IMR-90 (cell line): ENCODE data around the gene NR2C2. TPM values are rescaled to one million over a fixed set of nuclear protein-coding genes. Genes with fewer than 3 reads are reported as not detected.

Experiments used
- ATAC-seq: fragments of 200-7000 bp; cut with Tn5 transposase; 2 replicates; pipeline ENCODE4 v1.9.1; 2020; ENCODE audit warnings: low read depth, mild to moderate bottlenecking, moderate library complexity
- BruUV-seq: library from RNA; stranded (reverse); fragments of 400-500 nt; replicated peaks from 2 replicates; lab custom pipeline; 2021; lab: Mats Ljungman, UMichigan
- CTCF ChIA-PET: fragments of 300-600 bp; formaldehyde crosslinking; extraction: SDS; loops from one replicate; lab custom pipeline; 2021; ENCODE audit warnings: antibody characterized with exemption; lab: Yijun Ruan, JAX
- POLR2A ChIA-PET: fragments of 300-600 bp; sonication (Branson Sonifier 250); formaldehyde crosslinking; loops from one replicate; lab custom pipeline; 2022; ENCODE audit warnings: antibody characterized with exemption; ENCODE audit not compliant: unreplicated experiment; lab: Charles Lee
- DNase-seq: peaks from one replicate; pipeline ENCODE4 v3.0.0; 2013
- H2AFZ ChIP-seq: replicated peaks from 2 replicates; pipeline ENCODE3; 2013; ENCODE audit warnings: low read length, mild to moderate bottlenecking; ENCODE audit not compliant: poor library complexity
- H2AK5ac ChIP-seq: 2 replicates; pipeline ENCODE4 v1.6.1; 2013; ENCODE audit warnings: low read depth, low read length, inconsistent platforms
- H2AK9ac ChIP-seq: replicated peaks from 2 replicates; pipeline ENCODE3; 2013; ENCODE audit warnings: mild to moderate bottlenecking, low read depth, low read length, moderate library complexity; ENCODE audit not compliant: poor library complexity
- H2BK120ac ChIP-seq: 2 replicates; pipeline ENCODE4 v1.6.1; 2013; ENCODE audit warnings: low read depth, low read length, inconsistent platforms
- H2BK15ac ChIP-seq: 3 replicates; pipeline ENCODE4 v1.6.1; 2013; ENCODE audit warnings: low read depth, low read length, inconsistent platforms
- H2BK20ac ChIP-seq: 2 replicates; pipeline ENCODE4 v1.6.1; 2013; ENCODE audit warnings: low read depth, mild to moderate bottlenecking, inconsistent platforms, low read length, moderate library complexity
- H2BK5ac ChIP-seq: 2 replicates; pipeline ENCODE4 v1.6.1; 2013; ENCODE audit warnings: mild to moderate bottlenecking, low read depth, low read length, inconsistent platforms; ENCODE audit not compliant: poor library complexity, severe bottlenecking
- H3K14ac ChIP-seq: replicated peaks from 2 replicates; pipeline ENCODE4 v1.6.1; 2013; ENCODE audit warnings: low read depth, low read length, inconsistent platforms
- H3K18ac ChIP-seq: 2 replicates; pipeline ENCODE4 v1.6.1; 2013; ENCODE audit warnings: low read depth, low read length, control low read depth
- H3K23ac ChIP-seq: 2 replicates; pipeline ENCODE4 v1.6.1; 2013; ENCODE audit warnings: low read depth, low read length, inconsistent platforms
- H3K27ac ChIP-seq: 2 replicates; pipeline ENCODE4 v1.5.1; 2013; ENCODE audit warnings: mild to moderate bottlenecking, control low read depth, low read length; ENCODE audit not compliant: insufficient read depth
- H3K27me3 ChIP-seq: 2 replicates; pipeline ENCODE4 v1.6.1; 2013; ENCODE audit warnings: low read length; ENCODE audit not compliant: control insufficient read depth, insufficient read depth
- H3K36me3 ChIP-seq: 2 replicates; pipeline ENCODE4 v1.6.1; 2013; ENCODE audit warnings: low read length, mixed read lengths; ENCODE audit not compliant: control insufficient read depth, insufficient read depth
- H3K4ac ChIP-seq: 2 replicates; pipeline ENCODE4 v1.6.1; 2013; ENCODE audit warnings: low read depth, low read length, inconsistent platforms
- H3K4me1 ChIP-seq: 2 replicates; pipeline ENCODE4 v1.6.1; 2013; ENCODE audit warnings: low read length, mixed read lengths; ENCODE audit not compliant: control insufficient read depth, insufficient read depth
- H3K4me2 ChIP-seq: 2 replicates; pipeline ENCODE4 v1.6.1; 2013; ENCODE audit warnings: low read depth, mild to moderate bottlenecking, control low read depth, low read length, moderate library complexity
- H3K4me3 ChIP-seq: 2 replicates; pipeline ENCODE4 v1.5.1; 2013; ENCODE audit warnings: low read depth, mild to moderate bottlenecking, control low read depth, low read length, moderate library complexity; ENCODE audit not compliant: insufficient read depth
- H3K56ac ChIP-seq: 2 replicates; pipeline ENCODE4 v1.6.1; 2013; ENCODE audit warnings: low read length, inconsistent platforms; ENCODE audit not compliant: insufficient read depth; ENCODE audit errors: extremely low read depth
- H3K79me1 ChIP-seq, 2 experiments: 2 replicates each; pipeline ENCODE4 v1.6.1; 2013; ENCODE audit warnings: low read length in 2 of 2, inconsistent platforms in 1 of 2, low read depth in 1 of 2
- H3K9ac ChIP-seq: 2 replicates; pipeline ENCODE4 v1.6.1; 2013; ENCODE audit warnings: low read depth, low read length, control low read depth
- H3K9me1 ChIP-seq: 2 replicates; pipeline ENCODE4 v1.6.1; 2013; ENCODE audit warnings: low read length, inconsistent platforms; ENCODE audit not compliant: insufficient read depth
- H3K9me3 ChIP-seq: 2 replicates; pipeline ENCODE4 v1.6.1; 2013; ENCODE audit warnings: low read length; ENCODE audit not compliant: control insufficient read depth, insufficient read depth
- H4K20me1 ChIP-seq: 2 replicates; pipeline ENCODE4 v1.6.1; 2013; ENCODE audit warnings: low read length, inconsistent platforms; ENCODE audit not compliant: insufficient read depth
- H4K5ac ChIP-seq: 2 replicates; pipeline ENCODE4 v1.6.1; 2013; ENCODE audit warnings: mild to moderate bottlenecking, low read depth, low read length, control low read depth
- H4K8ac ChIP-seq, 2 experiments: 2 replicates each; pipeline ENCODE4 v1.6.1; 2013; ENCODE audit warnings: low read depth in 2 of 2, low read length in 2 of 2, control low read depth in 1 of 2, inconsistent platforms in 1 of 2
- H4K91ac ChIP-seq: 2 replicates; pipeline ENCODE4 v1.6.1; 2013; ENCODE audit warnings: low read depth, low read length, inconsistent platforms; ENCODE audit not compliant: insufficient read depth
- CHD1 ChIP-seq: IDR thresholded peaks from 2 replicates; pipeline ENCODE4 v1.6.1; 2012; ENCODE audit warnings: low read depth, low read length, improper control_type of control experiment
- CTCF ChIP-seq: conservative IDR thresholded peaks from 2 replicates; pipeline ENCODE4 v1.5.1; 2012; ENCODE audit warnings: mild to moderate bottlenecking, low read depth, low read length, improper control_type of control experiment
- MAZ ChIP-seq: IDR thresholded peaks from 2 replicates; pipeline ENCODE4 v1.6.1; 2012; ENCODE audit warnings: low read depth, mild to moderate bottlenecking, low read length, improper control_type of control experiment, moderate library complexity, borderline replicate concordance
- MXI1 ChIP-seq: IDR thresholded peaks from 2 replicates; pipeline ENCODE4 v1.6.1; 2012; ENCODE audit warnings: low read depth, mild to moderate bottlenecking, low read length, moderate library complexity, borderline replicate concordance
- NFE2L2 ChIP-seq: fragments of 150-350 bp; IDR thresholded peaks from 2 replicates; pipeline ENCODE4 v1.6.1; 2016; ENCODE audit warnings: low read depth, mild to moderate bottlenecking, low read length
- POLR2A ChIP-seq: IDR thresholded peaks from 2 replicates; pipeline ENCODE4 v1.6.1; 2012; ENCODE audit warnings: mild to moderate bottlenecking, low read depth, low read length
- RAD21 ChIP-seq: IDR thresholded peaks from 2 replicates; pipeline ENCODE4 v1.6.1; 2012; ENCODE audit warnings: low read length, improper control_type of control experiment
- RCOR1 ChIP-seq: IDR thresholded peaks from 2 replicates; pipeline ENCODE4 v1.6.1; 2012; ENCODE audit warnings: mild to moderate bottlenecking, low read length, improper control_type of control experiment; ENCODE audit not compliant: insufficient replicate concordance
- RFX5 ChIP-seq: IDR thresholded peaks from 2 replicates; pipeline ENCODE4 v1.8.0; 2012; ENCODE audit warnings: low read depth, mild to moderate bottlenecking, low read length, moderate library complexity
- SMC3 ChIP-seq: fragments of 150-350 bp; IDR thresholded peaks from 2 replicates; pipeline ENCODE4 v1.6.1; 2016; ENCODE audit warnings: low read depth, mild to moderate bottlenecking, antibody characterized with exemption, low read length, moderate library complexity
- WGBS, 2 experiments: methylation state at CpG; one replicate each; pipeline versions ENCODE4 v1.1.5 to v1.1.7; 2013; ENCODE audit warnings: missing lambda C conversion rate in 2 of 2; ENCODE audit not compliant: insufficient read length in 1 of 2; ENCODE audit errors: extremely low coverage in 2 of 2; 5-methylcytosine and 5-hydroxymethylcytosine counted together
- dilution Hi-C: fragments of 300-500 bp; cut with HindIII; formaldehyde crosslinking; loops from one replicate; pipeline ENCODE4 v1.14.3; 2018; ENCODE audit warnings: low sequenced_read_pairs; ENCODE audit not compliant: unreplicated experiment
- in situ Hi-C: fragments of 300-500 bp; cut with MboI; formaldehyde crosslinking; loops from 3 replicates; pipeline ENCODE4 v1.14.3; 2019; ENCODE audit warnings: low sequenced_read_pairs, inconsistent platforms, mixed read lengths
- intact Hi-C: fragments of 100-400 bp; cut with micrococcal nuclease; formaldehyde crosslinking; loops from 2 replicates; pipeline ENCODE4 v1.10.0; 2022
- polyA plus RNA-seq, 3 experiments: library from polyadenylated mRNA; depleted of rRNA; stranded (reverse); fragments of >200 nt; gene quantifications; 2 replicates each; pipeline ENCODE4 v1.2.3, GENCODE V29; 2012; ENCODE audit warnings: low replicate concordance in 1 of 3
- total RNA-seq: library from RNA; depleted of rRNA; stranded (reverse); fragments of >200 nt; gene quantifications from 2 replicates; pipeline ENCODE4 v1.2.3, GENCODE V29; 2012

Gene NR2C2
- total and polyA plus RNA-seq, 2 of the 4 experiments (the other 2 are of a cell fraction), result 10.4 to 13.8 TPM

GRCh38 chr3:15040844-15041243 is 93.5 kb downstream of the NR2C2 start:
- POLR2A ChIA-PET, result no interaction called here
- no peak overlapping the region for H3K56ac ChIP-seq
- peaks cover 59% of the 10 kb centered on the region for H3K36me3 ChIP-seq
- no peak overlapping the region for H3K27ac ChIP-seq
- DNase-seq (no peak), ATAC-seq (no peak)
- H2AFZ ChIP-seq, result no peak overlapping the region
- WGBS, 2 experiments, result no CpG with 5 or more reads among the region's 3 CpGs
- H3K4me3 ChIP-seq, result no peak overlapping the region
- no peak overlapping the region for H2BK20ac ChIP-seq
- H2BK5ac ChIP-seq, result no peak overlapping the region
- H3K18ac ChIP-seq, result no peak overlapping the region
- H4K5ac ChIP-seq, result no peak overlapping the region
- H3K4me2 ChIP-seq, result no peak overlapping the region
- in situ Hi-C loops, result loop anchor here (25.0 kb wide), 1 partner anchor 379 kb away; the partner anchor contains the start of gene CCDC174
- no peaks in the 10 kb centered on the region for H3K27me3 ChIP-seq
- H4K20me1 ChIP-seq, result no peaks in the 10 kb centered on the region; the same call in 1 of the 2 replicates
- H3K79me1 ChIP-seq, result peaks cover 9 to 10% of the 10 kb centered on the region in 2 experiments; a peak in 2 of 4 replicates
- peaks cover 4% of the 10 kb centered on the region for H3K4me1 ChIP-seq
- H2AK9ac ChIP-seq, result no peak overlapping the region
- H2BK120ac ChIP-seq, result no peak overlapping the region
- no peak overlapping the region for H3K14ac ChIP-seq
- TF ChIP-seq CTCF, result no peak
- no peak for TF ChIP-seq CHD1
- TF ChIP-seq POLR2A, result no peak
- TF ChIP-seq RFX5, result no peak
- TF ChIP-seq NFE2L2, result no peak
- no peak for TF ChIP-seq MAZ
- no peak for TF ChIP-seq MXI1
- no peak for TF ChIP-seq RAD21
- no peak for TF ChIP-seq SMC3
- TF ChIP-seq RCOR1, result no peak
- dilution Hi-C loops, result no loop called here
- CTCF ChIA-PET, result no interaction called here
- H2AK5ac ChIP-seq, result no peak overlapping the region
- H3K9me1 ChIP-seq, result no peaks in the 10 kb centered on the region; the same call in 1 of the 2 replicates
- H3K23ac ChIP-seq, result no peak overlapping the region
- H3K9me3 ChIP-seq, result no peaks in the 10 kb centered on the region
- no TSS peak for BruUV-seq
- H4K91ac ChIP-seq, result no peak overlapping the region
- intact Hi-C loops, result no loop called here
- no peak overlapping the region for H3K9ac ChIP-seq
- no peak overlapping the region for H4K8ac ChIP-seq
- no peak overlapping the region for H3K4ac ChIP-seq
- no peak overlapping the region for H2BK15ac ChIP-seq
